Lower lobe of right lung (tissue), 2 donors: ENCODE measurements around the gene RAP1GAP. TPM values are rescaled to one million over a fixed set of nuclear protein-coding genes. Genes with fewer than 3 reads are reported as not detected.

ENCODE experiments used
- ATAC-seq, 2 donors: fragments of 200-7000 bp; cut with Tn5 transposase; one replicate each; pipeline ENCODE4 v1.9.1; 2020 to 2022; ENCODE audit warnings: mild to moderate bottlenecking in 2 of 2, moderate library complexity in 2 of 2
- DNase-seq: peaks from one replicate; pipeline ENCODE4 v3.0.0-alpha.2; 2020
- H3K27ac ChIP-seq: fragments of 200-600 bp; one replicate; pipeline ENCODE4 v1.8.0; 2022
- H3K27me3 ChIP-seq: fragments of 200-600 bp; one replicate; pipeline ENCODE4 v1.8.0; 2022; ENCODE audit warnings: low read depth
- H3K36me3 ChIP-seq: fragments of 200-600 bp; one replicate; pipeline ENCODE4 v1.8.0; 2022; ENCODE audit warnings: mild to moderate bottlenecking
- H3K4me1 ChIP-seq: fragments of 200-600 bp; one replicate; pipeline ENCODE4 v1.8.0; 2022
- H3K4me3 ChIP-seq: fragments of 200-600 bp; one replicate; pipeline ENCODE4 v1.8.0; 2022; ENCODE audit warnings: mild to moderate bottlenecking
- H3K9me3 ChIP-seq: fragments of 200-600 bp; one replicate; pipeline ENCODE4 v1.8.0; 2022
- CTCF ChIP-seq: fragments of 200-600 bp; IDR thresholded peaks from one replicate; pipeline ENCODE4 v1.8.0; 2022; ENCODE audit warnings: antibody characterized with exemption, mild to moderate bottlenecking
- intact Hi-C: fragments of 100-400 bp; cut with DNase I; formaldehyde crosslinking; loops from one replicate; pipeline ENCODE4 v1.11.0; 2022
- total RNA-seq: library from RNA; stranded (reverse); fragmentation: NEBNext Ultra II Directional; extraction: Animal tissue kit (Norgen Biotek cat#: 25700); gene quantifications from one replicate; pipeline ENCODE4 v1.2.1, GENCODE V29; 2021
- donor health status: DM: no; HTN: yes; CAD: no; lungs with severe emphysema.

The RAP1GAP gene
- total RNA-seq, 1 donor from 2014 or later: 33.7 TPM

- H3K9me3 ChIP-seq: no peaks in the 10 kb centered on the region
- ATAC-seq (no peak), DNase-seq (no peak)
- H3K27ac ChIP-seq: no peak overlapping the region
- H3K4me3 ChIP-seq: no peak overlapping the region
- TF ChIP-seq CTCF: no peak
- H3K27me3 ChIP-seq: no peaks in the 10 kb centered on the region
- intact Hi-C loops: no loop called here
- no peaks in the 10 kb centered on the region for H3K36me3 ChIP-seq
- H3K4me1 ChIP-seq: peaks cover 20% of the 10 kb centered on the region
Measured at GRCh38 chr1:21576031-21576797, 92.9 kb downstream of the RAP1GAP start.

GRCh38 chr1:21575351-21575942 lies 93.7 kb downstream of the RAP1GAP start:
- intact Hi-C loops: no loop called here
- H3K27ac ChIP-seq: peak overlapping the region; percentile 84
- no peak for ATAC-seq

GRCh38 chr1:21574466-21575151 lies 94.5 kb downstream of the RAP1GAP start:
- ATAC-seq (peak; percentile 16 to 64), DNase-seq (peak; percentile 64)
- Histone ChIP-seq H3K36me3 (no peaks in the 10 kb centered on the region), H3K4me3 (no peak overlapping the region), H3K27me3 (no peaks in the 10 kb centered on the region), H3K4me1 (peaks cover 20% of the 10 kb centered on the region), H3K27ac (peak overlapping the region; percentile 84), H3K9me3 (no peaks in the 10 kb centered on the region)
- no peak for TF ChIP-seq CTCF
- intact Hi-C loops: no loop called here

More at GRCh38 chr1:21575351-21575942, 93.7 kb downstream of the RAP1GAP start:
- Histone ChIP-seq H3K4me1 (peaks cover 20% of the 10 kb centered on the region), H3K27me3 (no peaks in the 10 kb centered on the region), H3K36me3 (no peaks in the 10 kb centered on the region), H3K4me3 (no peak overlapping the region), H3K9me3 (no peaks in the 10 kb centered on the region)
- TF ChIP-seq CTCF: no peak
- no peak for DNase-seq

GRCh38 chr1:21573971-21574465 lies 95.1 kb downstream of the RAP1GAP start:
- intact Hi-C loops: no loop called here
- ATAC-seq (peak; percentile 32 to 68), DNase-seq (peak; percentile 79)
- Histone ChIP-seq H3K4me1 (peaks cover 20% of the 10 kb centered on the region), H3K27ac (peak overlapping the region; percentile 84), H3K36me3 (no peaks in the 10 kb centered on the region), H3K27me3 (no peaks in the 10 kb centered on the region), H3K4me3 (no peak overlapping the region), H3K9me3 (no peaks in the 10 kb centered on the region)
- TF ChIP-seq CTCF: peak; percentile 54

- no peak overlapping the region for H3K27ac ChIP-seq
- no peaks in the 10 kb centered on the region for H3K9me3 ChIP-seq
- no peak for DNase-seq
- intact Hi-C loops: no loop called here
- ATAC-seq: no peak
- peaks cover 20% of the 10 kb centered on the region for H3K4me1 ChIP-seq
- no peak overlapping the region for H3K4me3 ChIP-seq
- H3K27me3 ChIP-seq: no peaks in the 10 kb centered on the region
- H3K36me3 ChIP-seq: no peaks in the 10 kb centered on the region
- TF ChIP-seq CTCF: no peak
Measured at GRCh38 chr1:21573475-21573874, 95.7 kb downstream of the RAP1GAP start.
